NCI-H82 (cell line): ENCODE results near the gene CA12.

Experiments
- DNase-seq: peaks from one replicate; lab custom pipeline; 2025; lab: John Stamatoyannopoulos, UW

The CA12 gene

GRCh38 chr15:63401714-63402497 lies 20.3 kb upstream of the CA12 start:
- DNase-seq, result no peak

- no peak for DNase-seq
Observed at GRCh38 chr15:63401078-63401477, 19.4 kb upstream of the CA12 start.

DNA sequence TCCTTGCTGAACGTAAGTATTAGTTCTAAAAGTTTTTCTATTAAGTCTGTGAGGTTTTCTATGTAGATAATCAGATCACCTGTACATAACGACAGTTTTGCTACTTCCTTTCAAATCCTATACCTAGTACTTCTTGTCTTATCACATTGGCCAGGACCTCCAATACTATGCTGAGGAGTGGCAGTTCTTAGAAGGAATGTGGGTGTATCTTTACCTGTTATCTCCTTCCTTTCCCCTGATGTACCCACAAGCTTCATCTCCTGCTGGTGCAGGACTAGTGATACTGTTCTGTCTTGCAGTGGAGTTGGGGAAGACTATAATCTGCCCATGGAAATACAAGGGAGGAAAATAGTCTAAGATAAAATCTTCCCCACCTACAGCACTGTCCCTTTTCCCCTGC lies 16.8 kb upstream of the CA12 start:
- no peak for DNase-seq

DNA sequence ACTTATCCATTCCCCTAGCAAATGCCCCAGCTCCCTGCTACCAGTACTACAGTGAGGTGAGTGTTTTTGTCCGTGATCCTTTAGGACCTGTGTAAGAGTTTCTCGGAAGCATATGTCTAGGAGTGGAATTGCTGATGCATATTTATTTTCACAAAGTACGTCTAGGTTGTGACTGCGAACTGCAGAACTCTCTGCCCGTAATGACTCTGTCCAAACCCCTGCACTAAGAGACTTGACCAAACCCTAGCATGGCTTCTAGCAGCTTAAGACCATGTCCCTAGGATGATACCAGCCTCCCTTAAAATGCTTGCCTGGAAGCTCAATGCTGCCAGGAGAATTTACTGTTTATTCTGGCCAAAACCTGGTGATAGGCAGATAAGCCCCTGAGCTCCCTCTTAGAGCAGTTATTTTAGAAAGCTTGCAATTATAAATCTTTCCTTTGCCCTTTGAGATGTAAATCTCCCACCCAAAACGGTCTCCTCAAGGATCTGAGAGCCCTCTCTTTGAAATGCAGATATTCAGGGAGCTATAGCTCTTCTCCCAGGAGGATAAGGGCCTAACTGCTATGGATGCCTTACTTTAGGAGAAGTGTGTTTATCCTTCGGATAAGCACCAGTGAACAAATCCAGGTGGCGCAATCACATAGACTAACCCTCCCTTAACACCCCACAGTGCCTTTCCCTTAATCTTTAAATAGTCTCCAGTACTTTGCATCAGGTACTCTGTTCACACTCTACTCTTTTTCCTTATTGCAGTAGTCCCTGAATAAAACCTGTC lies 14.7 kb upstream of the CA12 start:
- DNase-seq, result peak; percentile 95

DNA sequence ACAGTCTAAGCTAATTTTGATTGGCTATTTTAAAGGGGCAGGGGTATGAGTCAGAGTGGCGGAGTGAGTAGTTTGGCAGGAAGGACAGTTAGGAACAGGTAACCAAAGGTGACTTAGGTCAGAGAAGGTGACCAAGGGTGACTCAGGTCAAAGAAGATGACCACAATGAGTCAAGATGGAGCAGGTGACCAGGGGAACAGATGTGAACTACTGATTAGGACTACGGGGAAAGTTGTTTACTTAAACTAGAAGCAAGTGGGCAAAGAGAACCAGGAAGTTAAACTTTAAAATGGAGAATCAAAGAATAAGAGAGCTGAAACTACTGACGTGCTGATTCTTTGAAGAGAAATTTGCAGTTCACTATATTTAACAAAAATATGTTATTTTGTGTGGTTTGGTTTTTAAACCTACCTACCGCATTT lies 14.1 kb upstream of the CA12 start:
- DNase-seq, result no peak

GRCh38 chr15:63392361-63393009 lies 10.8 kb upstream of the CA12 start:
- DNase-seq, result no peak

- DNase-seq, result no peak
Observed at GRCh38 chr15:63391669-63392360, 10.2 kb upstream of the CA12 start.

DNA sequence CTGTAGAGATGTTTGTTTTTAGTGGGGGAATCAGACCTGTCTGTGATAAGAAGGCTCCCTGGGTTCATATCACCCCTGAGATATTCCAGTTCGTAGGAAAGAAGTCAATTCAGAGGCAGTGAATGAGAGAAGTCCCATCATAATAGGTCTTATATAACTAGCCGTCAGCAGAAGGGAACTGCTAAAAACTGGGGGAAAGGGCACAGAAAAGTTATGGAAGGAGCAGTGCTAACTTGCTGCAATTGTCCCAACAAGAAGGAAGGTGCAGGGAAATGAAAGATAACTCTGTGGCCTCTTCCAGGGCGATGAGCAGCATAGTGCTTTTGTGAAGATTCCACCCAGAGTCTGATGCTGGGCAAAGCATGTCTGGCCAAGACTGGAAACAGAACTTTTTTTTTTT lies 9.0 kb upstream of the CA12 start:
- DNase-seq, result no peak

DNA sequence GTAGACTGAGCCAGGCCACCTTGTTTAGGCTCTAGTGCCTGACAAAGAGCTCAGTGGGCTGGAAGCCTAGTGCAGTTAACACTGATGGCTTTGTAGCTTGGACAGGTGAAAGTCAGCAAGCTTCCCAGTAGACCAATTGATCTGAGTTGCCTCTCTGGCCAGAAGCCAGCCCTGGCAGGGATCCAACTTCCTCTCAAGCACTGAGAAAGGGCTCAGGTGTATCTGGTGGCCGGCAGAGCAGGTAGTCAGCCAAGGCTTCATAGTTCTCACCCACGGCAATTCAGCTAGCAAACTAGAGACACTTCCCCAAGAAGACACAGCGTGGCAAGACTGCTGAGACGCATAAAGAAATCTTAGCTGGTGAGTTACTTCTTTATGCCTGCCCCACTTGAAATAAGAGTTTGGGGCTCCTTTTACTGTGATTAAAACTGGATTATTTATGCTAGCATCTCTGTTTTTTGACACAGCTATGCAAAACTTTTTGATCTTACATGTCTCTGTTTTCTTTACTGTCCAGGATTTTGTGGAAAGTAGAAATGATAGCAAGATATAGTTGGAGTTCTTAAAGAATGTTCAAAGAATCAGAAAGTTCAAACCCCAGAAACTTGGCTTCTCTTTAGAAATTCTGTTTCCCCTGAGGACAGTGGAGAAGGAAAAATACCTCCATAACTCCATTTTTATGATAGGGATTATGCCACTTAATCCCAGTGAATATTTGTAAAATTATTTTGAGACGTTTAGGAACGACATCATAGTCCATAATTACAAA lies 8.4 kb upstream of the CA12 start:
- peak; percentile 35 for DNase-seq

- no peak for DNase-seq
Observed at GRCh38 chr15:63388511-63388910, 6.9 kb upstream of the CA12 start.

DNA sequence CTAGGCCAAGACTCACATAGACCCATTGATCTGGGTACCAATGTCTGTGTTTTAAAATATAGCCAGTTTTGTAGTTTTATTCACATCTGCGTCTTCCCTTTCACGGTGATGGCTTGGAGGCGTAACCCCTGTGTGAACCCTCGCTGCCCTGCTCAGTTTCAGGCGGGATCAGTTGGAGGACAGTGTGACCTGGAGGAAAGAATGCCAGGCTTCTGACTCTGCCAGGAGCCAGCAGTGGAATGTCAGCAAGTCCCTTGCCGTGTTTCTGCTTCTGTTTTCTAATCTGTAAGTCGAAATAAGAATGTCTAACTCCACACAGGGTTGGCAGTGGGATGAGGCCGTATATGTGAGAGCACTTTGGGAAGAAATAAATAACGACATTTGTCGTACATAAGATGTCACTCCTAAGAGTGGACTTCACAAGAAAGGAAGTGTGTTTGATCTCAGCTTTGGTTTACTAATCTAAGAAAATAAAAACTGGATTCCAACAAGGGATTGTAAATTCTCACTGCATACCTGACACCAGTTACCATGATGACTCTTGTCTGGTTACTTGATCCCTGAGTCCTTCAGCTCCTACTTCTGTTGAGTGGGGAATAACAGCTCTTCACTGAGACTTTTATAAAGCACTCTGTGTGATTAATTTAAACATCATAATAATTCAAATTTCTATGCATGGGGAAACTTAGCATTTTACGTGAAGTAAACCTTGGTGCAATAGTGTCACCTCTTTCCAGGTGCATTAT lies 6.3 kb upstream of the CA12 start:
- no peak for DNase-seq

DNA sequence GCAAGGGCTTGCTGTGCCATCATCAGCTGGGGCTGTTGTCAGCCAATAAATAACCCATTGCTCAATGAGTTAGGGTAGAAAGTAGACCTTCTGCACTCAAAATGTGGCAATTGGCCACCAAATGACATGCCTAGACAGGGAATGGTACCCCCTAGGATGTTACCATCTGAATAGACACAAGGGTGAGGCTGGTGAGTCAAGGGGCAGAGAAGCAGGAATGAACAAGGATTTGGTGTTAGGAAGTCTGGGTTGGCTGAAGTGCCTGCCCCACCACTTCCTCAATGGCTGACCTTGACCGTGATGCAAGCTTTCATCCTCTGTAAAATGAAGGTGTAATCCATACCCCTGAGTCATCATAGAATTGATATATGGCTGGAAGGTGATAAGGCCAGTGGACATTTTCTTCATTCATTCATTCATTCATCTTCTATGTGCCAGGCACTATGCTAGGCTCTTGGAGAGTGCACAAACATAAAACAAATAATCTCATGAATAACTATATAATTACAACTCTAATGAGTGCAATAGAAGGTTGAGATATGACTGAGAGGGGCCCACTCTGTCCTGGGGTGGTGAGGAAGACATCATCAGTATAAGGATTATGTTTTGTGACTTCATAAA lies 4.4 kb upstream of the CA12 start:
- no peak for DNase-seq

DNA sequence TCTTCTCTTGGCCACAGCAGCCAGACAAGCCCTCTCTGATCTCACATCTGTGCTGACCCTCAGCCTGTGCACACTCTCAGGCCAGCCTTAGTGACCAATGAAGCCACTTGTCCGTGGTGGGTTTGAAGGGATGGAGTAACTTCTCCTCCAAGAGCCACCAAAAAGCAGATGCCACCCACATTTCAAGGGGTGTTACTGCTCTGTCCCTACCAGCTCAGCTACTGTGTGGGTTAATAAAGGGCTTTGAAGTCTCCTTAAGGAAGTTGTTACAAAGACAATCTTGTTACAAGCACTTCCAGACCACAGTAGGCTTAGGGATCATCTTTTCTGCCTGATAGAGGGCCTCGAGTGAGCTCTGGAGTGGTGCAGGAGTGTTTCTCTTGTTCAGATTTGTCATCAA lies 3.3 kb upstream of the CA12 start:
- DNase-seq, result peak; percentile 71

- no peak for DNase-seq
Observed at GRCh38 chr15:63382966-63383710, 1.5 kb upstream of the CA12 start.

DNA sequence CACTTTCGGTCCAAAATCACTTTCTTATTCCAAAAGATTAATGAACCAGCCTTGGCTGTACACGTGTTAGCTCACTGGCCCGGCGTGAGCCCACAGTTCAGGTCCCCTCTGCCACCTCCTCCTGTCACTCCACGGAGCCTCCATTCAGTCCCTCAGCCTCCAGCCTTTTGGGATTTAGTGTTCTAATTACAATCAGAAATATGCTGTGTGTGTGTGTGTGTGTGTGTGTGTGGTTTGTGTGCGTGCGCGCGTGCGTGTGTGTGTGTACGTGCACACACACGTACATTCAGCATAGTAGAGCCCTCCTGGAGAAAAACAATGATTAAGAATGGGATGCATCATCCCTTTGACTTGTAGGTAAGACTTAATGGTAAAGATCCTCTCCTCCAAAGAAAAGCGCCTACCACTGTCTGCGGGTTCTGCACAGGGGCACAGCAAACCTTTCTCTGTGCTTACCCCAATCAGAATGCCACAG lies 801 bp downstream of the CA12 start:
- DNase-seq, result peak; percentile 45

DNA sequence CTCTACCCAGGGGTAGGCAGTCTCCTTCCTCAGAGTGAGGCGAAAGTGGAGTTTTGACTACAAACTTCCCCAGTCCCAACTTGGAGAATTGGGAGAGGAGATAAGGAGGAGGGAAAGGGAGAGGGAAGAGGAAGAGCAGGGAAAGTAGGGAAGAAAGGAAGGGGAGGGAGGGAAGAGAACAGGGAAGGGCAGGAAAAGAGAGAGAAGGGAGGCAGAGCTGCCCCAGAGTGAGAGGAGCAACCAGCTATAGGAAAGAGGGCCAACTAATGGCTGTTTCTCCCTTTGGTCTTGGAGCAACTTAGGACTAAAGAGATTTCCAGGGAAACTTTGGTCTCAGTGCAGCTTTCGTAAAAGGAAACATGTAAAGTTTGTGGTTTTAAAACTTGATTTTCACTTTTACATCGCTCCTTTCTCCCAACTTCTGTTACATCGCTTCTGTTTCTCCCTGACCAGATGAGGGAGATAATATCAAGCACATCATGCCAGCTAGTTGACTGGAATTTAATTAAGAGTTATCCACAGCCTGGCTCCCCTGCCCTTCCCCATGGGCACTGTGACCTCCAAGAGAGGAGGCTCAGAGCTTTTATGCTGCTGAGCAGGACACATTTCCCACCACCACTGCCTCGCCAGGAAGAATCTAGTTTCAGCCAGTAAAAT lies 1.4 kb downstream of the CA12 start:
- DNase-seq, result no peak

- DNase-seq, result no peak
Observed at GRCh38 chr15:63379492-63380150, 2.0 kb downstream of the CA12 start.

GRCh38 chr15:63378946-63379345 lies 2.7 kb downstream of the CA12 start:
- no peak for DNase-seq
